Karpas-422 (cell line): Measurements from ENCODE around the gene CDS2. TPM values are rescaled to one million over a fixed set of nuclear protein-coding genes. Genes with fewer than 3 reads are reported as not detected.

Experiments
- DNase-seq: peaks from one replicate; pipeline ENCODE4 v3.0.0-alpha.2; 2015
- H2AFZ ChIP-seq: fragments of 200-600 bp; sonication (generic); 2 replicates; pipeline ENCODE4 v1.6.1; 2014; ENCODE audit warnings: antibody characterized with exemption, low read length, mixed read lengths
- H3K27ac ChIP-seq: fragments of 200-600 bp; sonication (generic); 2 replicates; pipeline ENCODE4 v1.5.1; 2014; ENCODE audit warnings: mild to moderate bottlenecking, low read length, moderate library complexity
- H3K27me3 ChIP-seq: fragments of 200-600 bp; sonication (generic); 2 replicates; pipeline ENCODE4 v1.6.1; 2014; ENCODE audit warnings: low read length, mixed read lengths
- H3K36me3 ChIP-seq: fragments of 200-600 bp; sonication (generic); 2 replicates; pipeline ENCODE4 v1.6.1; 2014; ENCODE audit warnings: low read length, mixed read lengths; ENCODE audit not compliant: insufficient read depth
- H3K4me1 ChIP-seq: fragments of 200-600 bp; sonication (generic); 2 replicates; pipeline ENCODE4 v1.6.1; 2014; ENCODE audit warnings: mild to moderate bottlenecking, low read length, mixed read lengths
- H3K4me2 ChIP-seq: fragments of 200-600 bp; sonication (generic); 2 replicates; pipeline ENCODE4 v1.6.1; 2014; ENCODE audit warnings: low read length, low read depth, mild to moderate bottlenecking; ENCODE audit not compliant: poor library complexity, severe bottlenecking
- H3K4me3 ChIP-seq: fragments of 200-600 bp; sonication (generic); 2 replicates; pipeline ENCODE4 v1.5.1; 2014; ENCODE audit warnings: mild to moderate bottlenecking, antibody characterized with exemption, low read length, mixed read lengths
- H3K79me2 ChIP-seq: fragments of 200-600 bp; sonication (generic); 2 replicates; pipeline ENCODE4 v1.6.1; 2014; ENCODE audit warnings: mild to moderate bottlenecking, low read length, mixed read lengths
- H3K9ac ChIP-seq: fragments of 200-600 bp; sonication (generic); 2 replicates; pipeline ENCODE4 v1.6.0; 2014; ENCODE audit warnings: low read length
- H3K9me2 ChIP-seq: fragments of 200-600 bp; sonication (generic), shearing (Covaris generic); replicated peaks from 2 replicates; pipeline ENCODE4 v1.6.0; 2014; ENCODE audit warnings: mild to moderate bottlenecking, low read length, moderate library complexity; ENCODE audit not compliant: insufficient read depth
- H3K9me3 ChIP-seq: fragments of 300-700, 200-600 bp; sonication (generic); 2 replicates; pipeline ENCODE4 v1.6.1; 2014; ENCODE audit warnings: low read length, mixed read lengths
- H4K20me1 ChIP-seq: fragments of 200-600 bp; sonication (generic); 2 replicates; pipeline ENCODE4 v1.6.1; 2014; ENCODE audit warnings: mild to moderate bottlenecking, antibody characterized with exemption, low read length, low read depth; ENCODE audit not compliant: insufficient read depth
- total RNA-seq: library from RNA; depleted of rRNA; stranded (reverse); fragments of >200 nt; shearing (Covaris generic); gene quantifications from 2 replicates; pipeline ENCODE4 v1.2.3, GENCODE V29; 2014; ENCODE audit warnings: low replicate concordance

The CDS2 gene
- total RNA-seq, 1 experiment from 2014 or later, result 26.8 TPM

- H3K27me3 ChIP-seq, result no peaks in the 10 kb centered on the region
- H3K9ac ChIP-seq, result no peak overlapping the region
- H3K36me3 ChIP-seq, result no peaks in the 10 kb centered on the region
- no peaks in the 10 kb centered on the region for H3K9me2 ChIP-seq
- H2AFZ ChIP-seq, result no peak overlapping the region
- no peak overlapping the region for H3K4me3 ChIP-seq
- peaks cover 86% of the 10 kb centered on the region for H3K79me2 ChIP-seq
- no peak overlapping the region for H3K4me2 ChIP-seq
- no peak for DNase-seq
- no peak overlapping the region for H3K27ac ChIP-seq
- H3K9me3 ChIP-seq, result no peaks in the 10 kb centered on the region
- peaks cover 15% of the 10 kb centered on the region for H3K4me1 ChIP-seq
- H4K20me1 ChIP-seq, result peaks cover 3% of the 10 kb centered on the region; the same call in 1 of the 2 replicates
These were observed 13.4 kb downstream of the CDS2 start for GRCh38 chr20:5140195-5140594.

GRCh38 chr20:5141615-5142014 lies 14.8 kb downstream of the CDS2 start:
- Histone ChIP-seq H2AFZ (no peak overlapping the region), H3K27ac (no peak overlapping the region), H3K36me3 (no peaks in the 10 kb centered on the region), H3K4me1 (peaks cover 18% of the 10 kb centered on the region), H3K4me2 (no peak overlapping the region), H3K9me3 (no peaks in the 10 kb centered on the region), H3K4me3 (no peak overlapping the region), H3K27me3 (no peaks in the 10 kb centered on the region), H3K79me2 (peaks cover 86% of the 10 kb centered on the region), H4K20me1 (peaks cover 3% of the 10 kb centered on the region; the same call in 1 of the 2 replicates), H3K9me2 (no peaks in the 10 kb centered on the region), H3K9ac (no peak overlapping the region)
- DNase-seq, result no peak

- H3K27me3 ChIP-seq, result no peaks in the 10 kb centered on the region
- DNase-seq, result no peak
- no peak overlapping the region for H3K9ac ChIP-seq
- H3K9me3 ChIP-seq, result no peaks in the 10 kb centered on the region
- H3K27ac ChIP-seq, result no peak overlapping the region
- H3K4me2 ChIP-seq, result no peak overlapping the region
- H3K9me2 ChIP-seq, result no peaks in the 10 kb centered on the region
- H3K36me3 ChIP-seq, result no peaks in the 10 kb centered on the region
- H4K20me1 ChIP-seq, result peaks cover 3% of the 10 kb centered on the region; the same call in 1 of the 2 replicates
- peaks cover 24% of the 10 kb centered on the region for H3K4me1 ChIP-seq
- H2AFZ ChIP-seq, result no peak overlapping the region
- H3K4me3 ChIP-seq, result no peak overlapping the region
- H3K79me2 ChIP-seq, result peaks cover 90% of the 10 kb centered on the region
These were observed 17.0 kb downstream of the CDS2 start for GRCh38 chr20:5143851-5144250.

- no peaks in the 10 kb centered on the region for H3K27me3 ChIP-seq
- H3K4me3 ChIP-seq, result no peak overlapping the region
- no peak overlapping the region for H3K27ac ChIP-seq
- peaks cover 91% of the 10 kb centered on the region for H3K79me2 ChIP-seq
- H4K20me1 ChIP-seq, result no peaks in the 10 kb centered on the region; the same call in 1 of the 2 replicates
- DNase-seq, result no peak
- H2AFZ ChIP-seq, result no peak overlapping the region
- peaks cover 24% of the 10 kb centered on the region for H3K4me1 ChIP-seq
- H3K9ac ChIP-seq, result no peak overlapping the region
- no peaks in the 10 kb centered on the region for H3K9me2 ChIP-seq
- H3K9me3 ChIP-seq, result no peaks in the 10 kb centered on the region
- H3K4me2 ChIP-seq, result no peak overlapping the region
- H3K36me3 ChIP-seq, result no peaks in the 10 kb centered on the region
These were observed 18.7 kb downstream of the CDS2 start for GRCh38 chr20:5145365-5146098.

GRCh38 chr20:5146099-5146668 lies 19.4 kb downstream of the CDS2 start:
- H3K4me2 ChIP-seq, result no peak overlapping the region
- no peak overlapping the region for H3K9ac ChIP-seq
- H3K79me2 ChIP-seq, result peaks cover 90% of the 10 kb centered on the region

GRCh38 chr20:5146871-5147592 lies 20.2 kb downstream of the CDS2 start:
- Histone ChIP-seq H3K4me3 (no peak overlapping the region), H3K4me2 (peak overlapping the region; percentile 3), H2AFZ (no peak overlapping the region), H3K9ac (no peak overlapping the region), H3K79me2 (peaks cover 83% of the 10 kb centered on the region), H3K4me1 (peaks cover 20% of the 10 kb centered on the region), H3K9me2 (no peaks in the 10 kb centered on the region), H3K9me3 (no peaks in the 10 kb centered on the region), H3K27ac (no peak overlapping the region), H3K36me3 (no peaks in the 10 kb centered on the region), H3K27me3 (no peaks in the 10 kb centered on the region), H4K20me1 (no peaks in the 10 kb centered on the region; the same call in 1 of the 2 replicates)
- no peak for DNase-seq

More at GRCh38 chr20:5146099-5146668, 19.4 kb downstream of the CDS2 start:
- H4K20me1 ChIP-seq, result no peaks in the 10 kb centered on the region; the same call in 1 of the 2 replicates
- H3K9me2 ChIP-seq, result no peaks in the 10 kb centered on the region
- H3K36me3 ChIP-seq, result no peaks in the 10 kb centered on the region
- DNase-seq, result no peak
- H3K4me3 ChIP-seq, result no peak overlapping the region
- peaks cover 20% of the 10 kb centered on the region for H3K4me1 ChIP-seq
- H3K9me3 ChIP-seq, result no peaks in the 10 kb centered on the region
- no peak overlapping the region for H2AFZ ChIP-seq
- H3K27me3 ChIP-seq, result no peaks in the 10 kb centered on the region
- no peak overlapping the region for H3K27ac ChIP-seq

GRCh38 chr20:5148581-5148980 lies 21.8 kb downstream of the CDS2 start:
- no peaks in the 10 kb centered on the region for H3K27me3 ChIP-seq
- H3K79me2 ChIP-seq, result peaks cover 85% of the 10 kb centered on the region
- H3K27ac ChIP-seq, result no peak overlapping the region
- H3K4me1 ChIP-seq, result peaks cover 20% of the 10 kb centered on the region
- H4K20me1 ChIP-seq, result peaks cover 3% of the 10 kb centered on the region; the same call in 1 of the 2 replicates
- no peak for DNase-seq
- H2AFZ ChIP-seq, result no peak overlapping the region
- no peaks in the 10 kb centered on the region for H3K36me3 ChIP-seq
- H3K9me3 ChIP-seq, result no peaks in the 10 kb centered on the region
- H3K4me2 ChIP-seq, result no peak overlapping the region
- H3K9me2 ChIP-seq, result no peaks in the 10 kb centered on the region
- no peak overlapping the region for H3K9ac ChIP-seq
- no peak overlapping the region for H3K4me3 ChIP-seq

- Histone ChIP-seq H2AFZ (no peak overlapping the region), H3K27me3 (no peaks in the 10 kb centered on the region), H3K4me3 (no peak overlapping the region), H3K9me2 (no peaks in the 10 kb centered on the region), H3K36me3 (no peaks in the 10 kb centered on the region), H4K20me1 (peaks cover 8% of the 10 kb centered on the region; the same call in 1 of the 2 replicates), H3K9ac (no peak overlapping the region), H3K27ac (no peak overlapping the region), H3K9me3 (no peaks in the 10 kb centered on the region), H3K4me2 (no peak overlapping the region), H3K4me1 (peaks cover 18% of the 10 kb centered on the region), H3K79me2 (peaks cover 87% of the 10 kb centered on the region)
- no peak for DNase-seq
These were observed 23.1 kb downstream of the CDS2 start for GRCh38 chr20:5149892-5150225.
